H9 (cell line): ENCODE results near the gene MMP11. TPM values are rescaled to one million over a fixed set of nuclear protein-coding genes. Genes with fewer than 3 reads are reported as not detected.

Experiments
- DNase-seq: peaks from one replicate; pipeline ENCODE4 v3.0.0-alpha.2; 2017
- H2AFZ ChIP-seq: one replicate; pipeline ENCODE4 v1.6.1; 2013; ENCODE audit warnings: mild to moderate bottlenecking, low read length, control low read depth, moderate library complexity
- H2AK5ac ChIP-seq: 2 replicates; pipeline ENCODE4 v1.6.1; 2013; ENCODE audit warnings: low read length, control low read depth, mixed read lengths; ENCODE audit not compliant: insufficient read length
- H2BK120ac ChIP-seq: one replicate; pipeline ENCODE4 v1.6.1; 2013; ENCODE audit warnings: low read depth, mild to moderate bottlenecking, low read length, control low read depth, inconsistent platforms; ENCODE audit not compliant: poor library complexity, severe bottlenecking
- H2BK12ac ChIP-seq: 2 replicates; pipeline ENCODE4 v1.6.1; 2013; ENCODE audit warnings: low read length, control low read depth, mixed read lengths, low read depth; ENCODE audit not compliant: insufficient read length
- H2BK15ac ChIP-seq: 2 replicates; pipeline ENCODE4 v1.6.1; 2013; ENCODE audit warnings: low read depth, low read length, control low read depth
- H2BK20ac ChIP-seq: one replicate; pipeline ENCODE4 v1.6.1; 2013; ENCODE audit warnings: low read depth, mild to moderate bottlenecking, low read length, control low read depth, inconsistent platforms; ENCODE audit not compliant: poor library complexity, severe bottlenecking
- H2BK5ac ChIP-seq: 2 replicates; pipeline ENCODE4 v1.6.1; 2013; ENCODE audit warnings: low read length, control low read depth, mixed read lengths; ENCODE audit not compliant: insufficient read length
- H3K14ac ChIP-seq: 2 replicates; pipeline ENCODE4 v1.6.1; 2013; ENCODE audit warnings: low read length, control low read depth; ENCODE audit not compliant: insufficient read depth
- H3K18ac ChIP-seq: 2 replicates; pipeline ENCODE4 v1.6.1; 2013; ENCODE audit warnings: low read depth, mild to moderate bottlenecking, mixed read lengths, low read length, control low read depth; ENCODE audit not compliant: insufficient read length
- H3K23ac ChIP-seq: 2 replicates; pipeline ENCODE4 v1.6.1; 2013; ENCODE audit warnings: low read length, control low read depth, mixed read lengths, low read depth; ENCODE audit not compliant: insufficient read length
- H3K23me2 ChIP-seq: 2 replicates; pipeline ENCODE4 v1.6.1; 2013; ENCODE audit warnings: low read depth, mild to moderate bottlenecking, mixed read lengths, low read length, control low read depth; ENCODE audit not compliant: insufficient read length, poor library complexity, severe bottlenecking
- H3K27ac ChIP-seq: 2 replicates; pipeline ENCODE4 v1.5.1; 2013; ENCODE audit warnings: low read length, control low read depth, mixed read lengths, low read depth; ENCODE audit not compliant: insufficient read length
- H3K27me3 ChIP-seq: 2 replicates; pipeline ENCODE4 v1.6.1; 2013; ENCODE audit warnings: low read length, control low read depth, inconsistent platforms; ENCODE audit not compliant: insufficient read depth
- H3K4ac ChIP-seq: 2 replicates; pipeline ENCODE4 v1.6.1; 2013; ENCODE audit warnings: low read depth, mild to moderate bottlenecking, control low read depth, inconsistent platforms, low read length, moderate library complexity
- H3K4me1 ChIP-seq: 2 replicates; pipeline ENCODE4 v1.6.1; 2013; ENCODE audit warnings: low read length, control low read depth, inconsistent platforms; ENCODE audit not compliant: insufficient read depth
- H3K4me2 ChIP-seq: 2 replicates; pipeline ENCODE4 v1.6.1; 2013; ENCODE audit warnings: low read length, control low read depth, mixed read lengths; ENCODE audit not compliant: insufficient read length, insufficient read depth
- H3K56ac ChIP-seq: 2 replicates; pipeline ENCODE4 v1.6.1; 2013; ENCODE audit warnings: low read depth, mild to moderate bottlenecking, mixed read lengths, low read length, control low read depth; ENCODE audit not compliant: insufficient read length
- H3K79me1 ChIP-seq: 2 replicates; pipeline ENCODE4 v1.6.1; 2013; ENCODE audit warnings: low read depth, mild to moderate bottlenecking, moderate library complexity, low read length, control low read depth, inconsistent platforms; ENCODE audit not compliant: insufficient read depth, poor library complexity, severe bottlenecking
- H3K79me2 ChIP-seq: 2 replicates; pipeline ENCODE4 v1.6.1; 2013; ENCODE audit warnings: low read length, control low read depth, inconsistent platforms; ENCODE audit not compliant: insufficient read depth
- H3K9ac ChIP-seq: 2 replicates; pipeline ENCODE4 v1.6.1; 2013; ENCODE audit warnings: low read length, control low read depth, mixed read lengths; ENCODE audit not compliant: insufficient read length; ENCODE audit errors: extremely low read depth
- H3K9me3 ChIP-seq: one replicate; pipeline ENCODE4 v1.6.1; 2013; ENCODE audit warnings: low read depth, low read length, inconsistent platforms; ENCODE audit not compliant: control insufficient read depth
- H3T11ph ChIP-seq: one replicate; pipeline ENCODE4 v1.6.1; 2013; ENCODE audit warnings: mild to moderate bottlenecking, low read length, control low read depth, inconsistent platforms
- H4K20me1 ChIP-seq: one replicate; pipeline ENCODE4 v1.6.1; 2013; ENCODE audit not compliant: control insufficient read depth, insufficient read length, insufficient read depth
- H4K5ac ChIP-seq: 2 replicates; pipeline ENCODE4 v1.6.1; 2013; ENCODE audit warnings: low read depth, mild to moderate bottlenecking, mixed read lengths, low read length, control low read depth; ENCODE audit not compliant: insufficient read length
- H4K8ac ChIP-seq: replicated peaks from 2 replicates; pipeline ENCODE4 v1.6.1; 2013; ENCODE audit warnings: low read length, control low read depth, mixed read lengths, low read depth; ENCODE audit not compliant: insufficient read length
- H4K91ac ChIP-seq: 2 replicates; pipeline ENCODE4 v1.6.1; 2013; ENCODE audit warnings: low read depth, mild to moderate bottlenecking, moderate library complexity, mixed read lengths, low read length, control low read depth; ENCODE audit not compliant: insufficient read length
- H3K27ac Mint-ChIP-seq, 3 experiments: 2 replicates in 2 of 3; 3 replicates in 1 of 3; pipeline ENCODE4 v1.8.0; 2020 to 2021; ENCODE audit warnings: mixed read lengths in 3 of 3, mild to moderate bottlenecking in 1 of 3, moderate library complexity in 1 of 3
- H3K27me3 Mint-ChIP-seq: 2 replicates; pipeline ENCODE4 v1.8.0; 2021; ENCODE audit warnings: low read depth, mild to moderate bottlenecking, moderate library complexity, mixed read lengths
- H3K36me3 Mint-ChIP-seq, 3 experiments: 2 replicates in 2 of 3; 3 replicates in 1 of 3; pipeline ENCODE4 v1.8.0; 2020 to 2021; ENCODE audit warnings: low read depth in 3 of 3, mixed read lengths in 3 of 3; ENCODE audit not compliant: insufficient read depth in 1 of 3
- H3K4me1 Mint-ChIP-seq, 2 experiments: 2 replicates each; pipeline ENCODE4 v1.8.0; 2020; ENCODE audit warnings: mixed read lengths in 2 of 2
- H3K4me3 Mint-ChIP-seq, 2 experiments: 2 replicates in 1 of 2; 3 replicates in 1 of 2; pipeline ENCODE4 v1.8.0; 2020 to 2021; ENCODE audit warnings: mild to moderate bottlenecking in 2 of 2, mixed read lengths in 2 of 2, moderate library complexity in 1 of 2
- H3K9me3 Mint-ChIP-seq, 2 experiments: 2 replicates in 1 of 2; 3 replicates in 1 of 2; pipeline ENCODE4 v1.8.0; 2020; ENCODE audit warnings: mild to moderate bottlenecking in 2 of 2, mixed read lengths in 2 of 2, moderate library complexity in 1 of 2
- WGBS: extraction: QIAGEN DNeasy Blood & Tissue Kit; methylation state at CpG from one replicate; pipeline ENCODE4 v1.1.7; 2013; ENCODE audit warnings: missing lambda C conversion rate, low lambda C conversion rate, mixed read lengths; ENCODE audit not compliant: insufficient read length; ENCODE audit errors: extremely low coverage; 5-methylcytosine and 5-hydroxymethylcytosine counted together
- total RNA-seq: library from RNA; stranded (reverse); gene quantifications from 2 replicates; pipeline ENCODE4 v1.2.1, GENCODE V29; 2021
- TF ChIP-seq, protein P1 (sequence below): fragments of 200-600 bp; sonication (generic); conservative IDR thresholded peaks from 3 replicates; pipeline ENCODE4 v1.8.0; 2021; ENCODE audit warnings: antibody characterized with exemption, mild to moderate bottlenecking

The MMP11 gene
- total RNA-seq, 1 experiment from 2014 or later = 5.3 TPM

GRCh38 chr22:23800297-23801237 lies 27.9 kb downstream of the MMP11 start:
- Histone ChIP-seq H3K27ac (no peak overlapping the region), H4K8ac (peak overlapping the region; percentile 72), H3T11ph (no peak overlapping the region), H2BK15ac (no peak overlapping the region), H3K56ac (no peak overlapping the region), H3K79me1 (no peaks in the 10 kb centered on the region), H2BK20ac (no peak overlapping the region), H4K5ac (no peak overlapping the region), H4K91ac (no peak overlapping the region), H3K9me3 (no peaks in the 10 kb centered on the region), H2AK5ac (no peak overlapping the region), H3K18ac (no peak overlapping the region), H2BK12ac (no peak overlapping the region), H2BK120ac (no peak overlapping the region), H3K79me2 (no peaks in the 10 kb centered on the region), H3K23me2 (no peaks in the 10 kb centered on the region), H2BK5ac (peak overlapping the region; percentile 70), H3K23ac (no peak overlapping the region), H3K14ac (no peak overlapping the region), H3K9ac (no peak overlapping the region), H3K4me2 (no peak overlapping the region), H2AFZ (no peak overlapping the region), H3K4me1 (no peaks in the 10 kb centered on the region), H3K27me3 (no peaks in the 10 kb centered on the region), H3K4ac (no peak overlapping the region), H4K20me1 (no peaks in the 10 kb centered on the region)
- H3K27me3 Mint-ChIP-seq = no peaks in the 10 kb centered on the region
- no peak for DNase-seq
- H3K36me3 Mint-ChIP-seq = peaks cover 63 to 92% (median 89%) of the 10 kb centered on the region in 3 experiments
- no CpG with 5 or more reads among the region's 18 CpGs for WGBS
- peaks cover 0 to 3% of the 10 kb centered on the region in 2 experiments; a peak in 1 of 4 replicates for H3K4me1 Mint-ChIP-seq
- no peaks in the 10 kb centered on the region; a peak in 1 of 5 replicates for H3K9me3 Mint-ChIP-seq
- H3K4me3 Mint-ChIP-seq = no peak overlapping the region
- TF ChIP-seq, protein P1, sequence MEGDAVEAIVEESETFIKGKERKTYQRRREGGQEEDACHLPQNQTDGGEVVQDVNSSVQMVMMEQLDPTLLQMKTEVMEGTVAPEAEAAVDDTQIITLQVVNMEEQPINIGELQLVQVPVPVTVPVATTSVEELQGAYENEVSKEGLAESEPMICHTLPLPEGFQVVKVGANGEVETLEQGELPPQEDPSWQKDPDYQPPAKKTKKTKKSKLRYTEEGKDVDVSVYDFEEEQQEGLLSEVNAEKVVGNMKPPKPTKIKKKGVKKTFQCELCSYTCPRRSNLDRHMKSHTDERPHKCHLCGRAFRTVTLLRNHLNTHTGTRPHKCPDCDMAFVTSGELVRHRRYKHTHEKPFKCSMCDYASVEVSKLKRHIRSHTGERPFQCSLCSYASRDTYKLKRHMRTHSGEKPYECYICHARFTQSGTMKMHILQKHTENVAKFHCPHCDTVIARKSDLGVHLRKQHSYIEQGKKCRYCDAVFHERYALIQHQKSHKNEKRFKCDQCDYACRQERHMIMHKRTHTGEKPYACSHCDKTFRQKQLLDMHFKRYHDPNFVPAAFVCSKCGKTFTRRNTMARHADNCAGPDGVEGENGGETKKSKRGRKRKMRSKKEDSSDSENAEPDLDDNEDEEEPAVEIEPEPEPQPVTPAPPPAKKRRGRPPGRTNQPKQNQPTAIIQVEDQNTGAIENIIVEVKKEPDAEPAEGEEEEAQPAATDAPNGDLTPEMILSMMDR = no peak
- H3K27ac Mint-ChIP-seq = peak overlapping the region in 1 of 3 experiments; percentile 84; a peak in 3 of 7 replicates
